Adrenal gland (tissue), 5 donors: Measurements from ENCODE around the gene APH1B.

Source experiments
- CTCF ChIP-seq, 6 experiments: fragments of 450-650 bp in 4 of 6; fragments of 200-600 bp in 2 of 6; sonication (generic) in 1 of 6; IDR thresholded peaks; 1 replicate in 5 of 6; 2 replicates in 1 of 6; pipeline versions ENCODE4 v1.5.1 to v1.8.0; 2016 to 2021; ENCODE audit warnings: antibody characterized with exemption in 6 of 6, mild to moderate bottlenecking in 2 of 6, moderate library complexity in 1 of 6
- POLR2A ChIP-seq, 2 donors: fragments of 450-650 bp; IDR thresholded peaks; one replicate each; pipeline ENCODE4 v1.6.1; 2017; ENCODE audit warnings: antibody characterized with exemption in 2 of 2, mild to moderate bottlenecking in 2 of 2, moderate library complexity in 1 of 2
- donor health status: DM: no; HTN: no; CAD: no.

GRCh38 chr15:63339836-63340235 is 62.4 kb downstream of the APH1B start:
- TF ChIP-seq CTCF (IDR thresholded peaks at IDR 0.05) = no peak
- no peak for TF ChIP-seq POLR2A (IDR thresholded peaks at IDR 0.05)
